Right lobe of liver (tissue), 6 donors: ENCODE measurements around the gene ZNF345. TPM values are rescaled to one million over a fixed set of nuclear protein-coding genes. Genes with fewer than 3 reads are reported as not detected.

ENCODE experiments used
- ATAC-seq, 4 donors: fragments of 200-7000 bp; cut with Tn5 transposase; one replicate each; pipeline ENCODE4 v1.9.1; 2020; ENCODE audit warnings: mild to moderate bottlenecking in 4 of 4, moderate library complexity in 4 of 4
- DNase-seq, 3 donors: peaks; one replicate each; pipeline ENCODE4 v3.0.0-alpha.2; 2020
- H3K27ac ChIP-seq, 3 donors: fragments of 200-600 bp; one replicate each; pipeline ENCODE4 v1.8.0; 2022
- H3K27me3 ChIP-seq, 2 donors: fragments of 200-600 bp; one replicate each; pipeline ENCODE4 v1.8.0; 2022
- H3K36me3 ChIP-seq, 4 donors: fragments of 200-600 bp; sonication (generic) in 1 of 4; one replicate each; pipeline versions ENCODE4 v1.5.1 to v1.8.0; 2017 to 2022; ENCODE audit warnings: control low read depth in 1 of 4
- H3K4me1 ChIP-seq, 4 donors: fragments of 200-600 bp; sonication (generic) in 1 of 4; one replicate each; pipeline versions ENCODE4 v1.5.1 to v1.8.0; 2017 to 2022; ENCODE audit warnings: control low read depth in 1 of 4
- H3K4me3 ChIP-seq, 3 donors: fragments of 200-600 bp; one replicate each; pipeline ENCODE4 v1.8.0; 2022
- H3K9me3 ChIP-seq, 4 donors: fragments of 200-600 bp; sonication (generic) in 1 of 4; one replicate each; pipeline versions ENCODE4 v1.5.1 to v1.8.0; 2017 to 2022; ENCODE audit warnings: control low read depth in 1 of 4
- CTCF ChIP-seq, 4 donors: fragments of 200-600 bp in 3 of 4; fragments of 450-650 bp in 1 of 4; IDR thresholded peaks; one replicate each; pipeline versions ENCODE4 v1.5.1 to v1.8.0; 2016 to 2022; ENCODE audit warnings: antibody characterized with exemption in 4 of 4, mild to moderate bottlenecking in 2 of 4
- POLR2A ChIP-seq: fragments of 450-650 bp; IDR thresholded peaks from one replicate; pipeline ENCODE4 v1.6.1; 2017; ENCODE audit warnings: antibody characterized with exemption, mild to moderate bottlenecking
- WGBS: methylation state at CpG from one replicate; pipeline ENCODE4 v1.1.6; 2018; ENCODE audit warnings: low coverage, low lambda C conversion rate; ENCODE audit not compliant: insufficient coverage; ENCODE audit errors: missing lambda C conversion rate; 5-methylcytosine and 5-hydroxymethylcytosine counted together
- intact Hi-C, 2 donors: fragments of 100-400 bp; cut with DNase I; formaldehyde crosslinking; loops; one replicate each; pipeline versions ENCODE4 v1.11.2 to v1.14.1; 2022
- small RNA-seq, 2 experiments: library from RNA; depleted of rRNA; stranded (forward); fragments of <200 nt; gene quantifications; one replicate each; pipeline ENCODE3, GENCODE V24; 2016
- total RNA-seq, 6 experiments: library from RNA; depleted of rRNA in 2 of 6; stranded (reverse); fragments of >200 nt in 2 of 6; fragmentation: NEBNext Ultra II Directional in 3 of 6; extraction: Animal tissue kit (Norgen Biotek cat#: 25700) in 3 of 6; gene quantifications; one replicate each; pipeline versions ENCODE4 v1.1.0 to v1.2.4, GENCODE V29; 2016 to 2023
- donor health status: DM: no; HTN: yes; CAD: no.
- donor health status: DM: no; HTN: no; CAD: no.
- donor health status: DM: no; HTN: no; CAD: no.
- donor health status: DM: no; HTN: yes; CAD: no.
- donor health status: DM: no; HTN: yes; CAD: no.

Gene ZNF345
- total RNA-seq, 6 experiments from 2014 or later, result 0.56 to 2.4 (median 1.5) TPM

DNA sequence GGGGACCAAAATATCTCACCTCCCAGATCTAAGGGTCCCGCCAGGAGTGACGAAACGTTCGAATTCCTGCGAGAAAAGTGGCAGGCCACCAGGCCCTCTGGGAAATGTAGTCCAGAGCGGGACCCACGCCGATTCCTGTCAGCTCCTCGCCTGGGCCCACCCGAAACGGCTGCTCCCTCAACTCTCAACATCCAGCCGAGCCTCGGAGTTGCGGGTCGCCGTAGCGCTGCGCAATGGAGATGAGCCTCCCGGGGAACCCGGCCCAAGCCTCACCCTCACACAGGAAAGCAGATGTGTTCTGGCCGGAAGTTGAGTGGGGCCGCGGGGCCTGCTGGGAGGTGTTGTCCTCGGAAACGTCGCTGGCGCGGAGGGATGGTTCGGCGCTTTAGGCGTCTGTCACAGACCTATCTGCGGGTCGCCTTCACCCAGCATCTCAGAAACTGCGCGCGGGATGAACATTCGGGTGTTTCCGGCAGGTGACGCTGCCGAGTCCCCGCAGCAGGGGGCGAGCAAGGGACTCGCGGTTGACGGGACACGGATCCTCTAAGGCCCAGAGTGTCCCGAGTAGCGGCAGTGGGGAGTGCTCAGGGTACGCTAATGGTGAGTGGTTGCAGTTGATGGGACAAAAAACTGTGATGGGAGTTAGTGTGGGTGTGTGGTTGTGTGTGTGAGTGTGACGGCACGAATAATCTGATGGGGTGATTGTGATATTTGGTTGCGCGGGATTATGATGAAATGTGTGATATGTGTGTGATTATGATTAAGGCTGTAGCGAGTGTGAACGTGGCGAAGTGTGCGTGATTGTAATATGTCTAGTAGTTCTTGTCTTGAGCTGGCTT, 65.5 kb downstream of the ZNF345 start, which contains the start of the genes ZNF568 and ZNF829:
Gene ZNF568 (plus strand): TSS at position 341 of the 839 bp plus-strand sequence. CDS start 6,439 bp downstream, outside the sequence.
Gene ZNF829 (minus strand): TSS at position 300 of the 839 bp plus-strand sequence. CDS start 1,124 bp downstream, outside the sequence.
- Histone ChIP-seq H3K9me3 (peaks cover 0 to 26% (median 0%) of the 10 kb centered on the region in 4 donors), H3K4me1 (peaks cover 0 to 5% (median 0%) of the 10 kb centered on the region in 4 donors), H3K27me3 (no peaks in the 10 kb centered on the region), H3K36me3 (peaks cover 0 to 11% (median 4%) of the 10 kb centered on the region in 4 donors), H3K4me3 (peak within 1 kb of the TSS; percentile 58 to 96 (median 66)), H3K27ac (peak within 1 kb of the TSS; percentile 56 to 96 (median 92))
- intact Hi-C loops, result no loop called here
- TF ChIP-seq POLR2A (peak; percentile 15), CTCF (IDR thresholded peaks at IDR 0.05) (peak; percentile 44 to 52 (median 48))
- ATAC-seq (peak; percentile 97 to 99 (median 98)), DNase-seq (peak; percentile 89 to 93 (median 90))
- under 1% methylated on average over 43 of the region's 57 CpGs for WGBS

DNA sequence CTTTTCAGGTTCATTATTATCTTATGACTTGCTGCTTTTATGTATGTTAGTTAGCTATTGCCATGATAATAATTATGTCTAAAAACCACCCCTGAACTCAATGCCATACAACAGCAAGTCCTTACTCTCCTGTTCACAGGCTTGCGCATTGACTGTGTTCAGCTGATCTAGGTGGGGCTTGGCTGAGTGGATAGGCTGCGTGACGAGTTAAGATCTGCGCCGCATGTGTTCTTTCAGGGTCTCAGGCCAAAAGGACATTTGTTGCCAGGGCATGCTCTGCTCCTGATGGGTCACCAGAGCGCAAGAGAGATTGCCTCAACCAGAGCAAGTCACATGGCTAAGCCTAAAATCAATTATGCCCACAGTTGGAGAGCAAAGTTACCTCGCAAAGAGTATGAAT, 66.3 kb downstream of the ZNF345 start:
- TF ChIP-seq POLR2A (no peak), CTCF (IDR thresholded peaks at IDR 0.05) (no peak)
- Histone ChIP-seq H3K4me3 (peak overlapping the region; percentile 58 to 96 (median 66)), H3K9me3 (peaks cover 0 to 20% (median 0%) of the 10 kb centered on the region in 4 donors), H3K36me3 (peaks cover 0 to 11% (median 4%) of the 10 kb centered on the region in 4 donors), H3K27me3 (no peaks in the 10 kb centered on the region), H3K27ac (peak overlapping the region in 1 of 3 donors; percentile 92), H3K4me1 (peaks cover 0 to 5% (median 0%) of the 10 kb centered on the region in 4 donors)
- intact Hi-C loops, result no loop called here
- DNase-seq (no peak), ATAC-seq (peak in 1 of 4 donors; percentile 24)
- WGBS, result 15% methylated on average over 7 of the region's 7 CpGs

- no peak for ATAC-seq
- intact Hi-C loops, result no loop called here
Measured at GRCh38 chr19:36918090-36918489, 67.4 kb downstream of the ZNF345 start.

More at GRCh38 chr19:36918090-36918489, 67.4 kb downstream of the ZNF345 start:
- Histone ChIP-seq H3K27ac (no peak overlapping the region), H3K36me3 (peaks cover 0 to 11% (median 4%) of the 10 kb centered on the region in 4 donors), H3K9me3 (peaks cover 0 to 9% (median 0%) of the 10 kb centered on the region in 4 donors), H3K27me3 (no peaks in the 10 kb centered on the region), H3K4me1 (peaks cover 0 to 5% (median 0%) of the 10 kb centered on the region in 4 donors), H3K4me3 (no peak overlapping the region)
- TF ChIP-seq POLR2A (no peak), CTCF (IDR thresholded peaks at IDR 0.05) (no peak)
- 96% methylated on average over 5 of the region's 9 CpGs for WGBS
- DNase-seq, result no peak

Small RNA genes within 50 kb of the gene (small RNA-seq; reads per million reads assigned to genes)
- gene RF00019, result 0 reads per million in 2 experiments

Other genes with a start within 250 kb of the ZNF345 start
- gene ZNF382, start 245.6 kb upstream of the ZNF345 start, total RNA-seq, result 1 to 10 TPM in 5 of 6 experiments, under 1 TPM in 1; 0.86 to 3.0 (median 1.5) TPM
- gene ZNF461, start 184.0 kb upstream of the ZNF345 start, total RNA-seq, result 1 to 10 TPM; 1.1 to 5.2 (median 2.5) TPM
- gene ZNF567, start 163.3 kb upstream of the ZNF345 start, total RNA-seq, result 1 to 10 TPM; 1.1 to 3.4 (median 2.0) TPM
- 1 to 10 TPM in 3 of 6 experiments, under 1 TPM in 3; 0.68 to 1.1 (median 0.96) TPM for gene ZNF850, start 78.1 kb upstream of the ZNF345 start, total RNA-seq
- gene ZNF790, start 12.5 kb upstream of the ZNF345 start, total RNA-seq, result 1 to 10 TPM; 3.7 to 6.4 (median 5.5) TPM
- gene ZNF829, start 65.4 kb downstream of the ZNF345 start, total RNA-seq, result under 1 TPM; 0.55 to 0.95 (median 0.78) TPM
- 1 to 10 TPM; 1.9 to 4.9 (median 2.2) TPM for gene ZNF568, start 65.5 kb downstream of the ZNF345 start, total RNA-seq
- gene ZNF420, start 227.6 kb downstream of the ZNF345 start, total RNA-seq, result 1 to 10 TPM; 1.9 to 5.3 (median 3.5) TPM